Stomach (tissue), 9 donors: ENCODE results near the gene KLHL29. TPM values are rescaled to one million over a fixed set of nuclear protein-coding genes. Genes with fewer than 3 reads are reported as not detected.

ENCODE experiments used
- DNase-seq, 2 donors: peaks; one replicate each; pipeline versions ENCODE4 v3.0.0 to v3.0.0-alpha.2; 2013 to 2019
- H3K27ac ChIP-seq, 5 donors: fragments of 200-600 bp in 4 of 5; sonication (generic) in 4 of 5; one replicate each; pipeline ENCODE4 v1.5.1; 2013 to 2019; ENCODE audit warnings: mild to moderate bottlenecking in 1 of 5, moderate library complexity in 1 of 5
- H3K27me3 ChIP-seq, 3 donors: fragments of 200-600 bp; sonication (generic); one replicate each; pipeline ENCODE4 v1.5.1; 2017 to 2019; ENCODE audit warnings: mixed run types in 1 of 3
- H3K36me3 ChIP-seq, 4 donors: fragments of 200-600 bp; sonication (generic); 1 replicate in 3 of 4; 2 replicates in 1 of 4; pipeline ENCODE4 v1.5.1; 2016 to 2019
- H3K4me1 ChIP-seq, 4 donors: fragments of 200-600 bp; sonication (generic); one replicate each; pipeline ENCODE4 v1.5.1; 2016 to 2019
- H3K4me3 ChIP-seq, 4 donors: fragments of 200-600 bp; sonication (generic) in 3 of 4; one replicate each; pipeline ENCODE4 v1.5.1; 2016 to 2019; ENCODE audit warnings: mild to moderate bottlenecking in 1 of 4
- H3K9me3 ChIP-seq, 4 donors: fragments of 200-600 bp; sonication (generic); one replicate each; pipeline ENCODE4 v1.5.1; 2016 to 2019
- EP300 ChIP-seq: sonication (generic); formaldehyde crosslinking; IDR thresholded peaks from one replicate; pipeline ENCODE4 v1.6.1; 2017; ENCODE audit warnings: antibody characterized with exemption
- POLR2A ChIP-seq, 4 donors: fragments of 450-650 bp; IDR thresholded peaks; one replicate each; pipeline ENCODE4 v1.6.1; 2016; ENCODE audit warnings: antibody characterized with exemption in 4 of 4, control low read depth in 2 of 4, mild to moderate bottlenecking in 1 of 4, moderate library complexity in 1 of 4
- POLR2AphosphoS5 ChIP-seq, 3 donors: sonication (generic); formaldehyde crosslinking; IDR thresholded peaks; one replicate each; pipeline ENCODE4 v1.6.1; 2016; ENCODE audit warnings: antibody characterized with exemption in 3 of 3
- WGBS, 5 donors: extraction: QIAGEN DNeasy Blood & Tissue Kit in 3 of 5; methylation state at CpG; one replicate each; pipeline versions ENCODE4 v1.1.5 to v1.1.7; 2013 to 2018; 5-methylcytosine and 5-hydroxymethylcytosine counted together
- intact Hi-C: fragments of 100-400 bp; cut with DNase I; formaldehyde crosslinking; loops from one replicate; pipeline ENCODE4 v1.15.1; 2023; ENCODE audit warnings: low total_unique reads
- polyA plus RNA-seq, 3 donors: library from polyadenylated mRNA; stranded (reverse); fragments of 200-250 nt; gene quantifications; one replicate each; pipeline ENCODE4 v1.2.3, GENCODE V29; 2013
- total RNA-seq, 5 donors: library from RNA; depleted of rRNA; stranded (reverse); fragments of >200 nt; gene quantifications; one replicate each; pipeline versions ENCODE4 v1.1.0 to v1.2.3, GENCODE V29; 2014 to 2016
- TF ChIP-seq, protein P1 (sequence below), 7 experiments: fragments of 450-650 bp in 4 of 7; fragments of 200-600 bp in 3 of 7; sonication (generic) in 3 of 7; IDR thresholded peaks; one replicate each; pipeline ENCODE4 v1.5.1; 2016 to 2019; ENCODE audit warnings: antibody characterized with exemption in 7 of 7, control low read depth in 2 of 7, mild to moderate bottlenecking in 1 of 7
- donor health status: healthy with polysubstance abuse.
- donor health status: Bipolar disorder and iron deficiency.
- donor health status: healthy.

KLHL29 gene
- total and polyA plus RNA-seq, 8 donors = under 0.01 to 6.6 (median 1.3) TPM

- no peaks in the 10 kb centered on the region for H3K36me3 ChIP-seq
- no peak for DNase-seq
- intact Hi-C loops = no loop called here
- H3K9me3 ChIP-seq = no peaks in the 10 kb centered on the region
- no peak overlapping the region for H3K4me3 ChIP-seq
- H3K4me1 ChIP-seq = peaks cover 4 to 36% (median 15%) of the 10 kb centered on the region in 4 donors
- peak overlapping the region in 4 of 5 donors; percentile 7 to 80 (median 56) for H3K27ac ChIP-seq
- H3K27me3 ChIP-seq = no peaks in the 10 kb centered on the region
- TF ChIP-seq POLR2A (IDR thresholded peaks at IDR 0.05) (no peak), POLR2AphosphoS5 (IDR thresholded peaks at IDR 0.05) (no peak), EP300 (no peak)
- TF ChIP-seq, protein P1, sequence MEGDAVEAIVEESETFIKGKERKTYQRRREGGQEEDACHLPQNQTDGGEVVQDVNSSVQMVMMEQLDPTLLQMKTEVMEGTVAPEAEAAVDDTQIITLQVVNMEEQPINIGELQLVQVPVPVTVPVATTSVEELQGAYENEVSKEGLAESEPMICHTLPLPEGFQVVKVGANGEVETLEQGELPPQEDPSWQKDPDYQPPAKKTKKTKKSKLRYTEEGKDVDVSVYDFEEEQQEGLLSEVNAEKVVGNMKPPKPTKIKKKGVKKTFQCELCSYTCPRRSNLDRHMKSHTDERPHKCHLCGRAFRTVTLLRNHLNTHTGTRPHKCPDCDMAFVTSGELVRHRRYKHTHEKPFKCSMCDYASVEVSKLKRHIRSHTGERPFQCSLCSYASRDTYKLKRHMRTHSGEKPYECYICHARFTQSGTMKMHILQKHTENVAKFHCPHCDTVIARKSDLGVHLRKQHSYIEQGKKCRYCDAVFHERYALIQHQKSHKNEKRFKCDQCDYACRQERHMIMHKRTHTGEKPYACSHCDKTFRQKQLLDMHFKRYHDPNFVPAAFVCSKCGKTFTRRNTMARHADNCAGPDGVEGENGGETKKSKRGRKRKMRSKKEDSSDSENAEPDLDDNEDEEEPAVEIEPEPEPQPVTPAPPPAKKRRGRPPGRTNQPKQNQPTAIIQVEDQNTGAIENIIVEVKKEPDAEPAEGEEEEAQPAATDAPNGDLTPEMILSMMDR (IDR thresholded peaks at IDR 0.05) = no peak
- WGBS, 5 donors = 52 to 59% (median 57%) methylated on average over 10 of the region's 10 CpGs
Observed at GRCh38 chr2:23453836-23454460, 69.0 kb downstream of the KLHL29 start.

GRCh38 chr2:23454501-23455120 lies 69.6 kb downstream of the KLHL29 start:
- no peak for TF ChIP-seq POLR2AphosphoS5 (IDR thresholded peaks at IDR 0.05)
- no peak for TF ChIP-seq POLR2A (IDR thresholded peaks at IDR 0.05)
- no peak for TF ChIP-seq EP300
- TF ChIP-seq, protein P1 (IDR thresholded peaks at IDR 0.05) = no peak
- intact Hi-C loops = no loop called here
- WGBS, 5 donors = 43 to 58% (median 47%) methylated on average over 11 of the region's 11 CpGs
- no peaks in the 10 kb centered on the region for H3K27me3 ChIP-seq
- H3K36me3 ChIP-seq = no peaks in the 10 kb centered on the region
- H3K27ac ChIP-seq = peak overlapping the region in 2 of 5 donors; percentile 69 to 80
- no peak for DNase-seq
- H3K4me3 ChIP-seq = no peak overlapping the region
- H3K4me1 ChIP-seq = peaks cover 4 to 36% (median 15%) of the 10 kb centered on the region in 4 donors
- no peaks in the 10 kb centered on the region for H3K9me3 ChIP-seq

DNA sequence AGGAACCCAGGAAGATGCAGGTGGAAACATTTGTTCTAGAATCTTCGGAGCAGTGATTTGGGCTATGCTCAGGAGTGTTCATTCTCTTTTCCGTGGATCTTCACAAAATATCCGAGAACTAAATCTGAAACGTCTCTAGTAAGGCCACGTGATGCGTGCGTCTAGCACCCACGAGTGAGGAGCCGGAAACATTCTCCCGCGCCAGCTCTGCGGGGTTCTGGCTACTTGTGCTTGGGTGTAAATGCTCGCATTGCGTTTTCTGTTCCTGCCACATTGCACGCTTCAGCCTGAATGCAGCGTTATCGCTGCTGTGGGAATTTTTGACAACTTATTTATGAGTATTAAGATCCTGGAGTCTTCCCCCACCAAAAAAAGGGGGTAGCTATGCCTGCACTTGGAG lies 71.4 kb downstream of the KLHL29 start:
- Histone ChIP-seq H3K36me3 (no peaks in the 10 kb centered on the region), H3K27ac (no peak overlapping the region), H3K4me3 (no peak overlapping the region), H3K4me1 (peaks cover 4 to 36% (median 15%) of the 10 kb centered on the region in 4 donors), H3K9me3 (no peaks in the 10 kb centered on the region), H3K27me3 (no peaks in the 10 kb centered on the region)
- no peak for DNase-seq
- TF ChIP-seq, protein P1 (IDR thresholded peaks at IDR 0.05) = no peak
- no peak for TF ChIP-seq POLR2A (IDR thresholded peaks at IDR 0.05)
- TF ChIP-seq POLR2AphosphoS5 (IDR thresholded peaks at IDR 0.05) = no peak
- no peak for TF ChIP-seq EP300
- 95 to 98% (median 96%) methylated on average over 17 of the region's 17 CpGs for WGBS, 5 donors
- intact Hi-C loops = no loop called here

GRCh38 chr2:23456881-23457760 lies 72.1 kb downstream of the KLHL29 start:
- Histone ChIP-seq H3K27me3 (no peaks in the 10 kb centered on the region), H3K4me1 (peaks cover 4 to 36% (median 15%) of the 10 kb centered on the region in 4 donors), H3K9me3 (no peaks in the 10 kb centered on the region), H3K4me3 (no peak overlapping the region), H3K27ac (no peak overlapping the region), H3K36me3 (no peaks in the 10 kb centered on the region)
- DNase-seq = no peak
- TF ChIP-seq EP300 = no peak
- no peak for TF ChIP-seq POLR2AphosphoS5 (IDR thresholded peaks at IDR 0.05)
- TF ChIP-seq, protein P1 (IDR thresholded peaks at IDR 0.05) = no peak
- no peak for TF ChIP-seq POLR2A (IDR thresholded peaks at IDR 0.05)
- WGBS, 5 donors = 83 to 89% (median 87%) methylated on average over 16 to 20 of the region's 20 CpGs
- intact Hi-C loops = no loop called here
